GM19452 (cell line): ENCODE data around the gene TNNT1.
"Not testable (repeated sequence)": the region's sequence is repeated elsewhere in the genome, so short reads cannot be mapped to it uniquely, and the experiment has no call there.

Experiments used
- ATAC-seq: cut with Tn5 transposase; IDR thresholded peaks from one replicate; pipeline ENCODE4 v1.9.1; 2021; ENCODE audit not compliant: unreplicated experiment

The TNNT1 gene

DNA sequence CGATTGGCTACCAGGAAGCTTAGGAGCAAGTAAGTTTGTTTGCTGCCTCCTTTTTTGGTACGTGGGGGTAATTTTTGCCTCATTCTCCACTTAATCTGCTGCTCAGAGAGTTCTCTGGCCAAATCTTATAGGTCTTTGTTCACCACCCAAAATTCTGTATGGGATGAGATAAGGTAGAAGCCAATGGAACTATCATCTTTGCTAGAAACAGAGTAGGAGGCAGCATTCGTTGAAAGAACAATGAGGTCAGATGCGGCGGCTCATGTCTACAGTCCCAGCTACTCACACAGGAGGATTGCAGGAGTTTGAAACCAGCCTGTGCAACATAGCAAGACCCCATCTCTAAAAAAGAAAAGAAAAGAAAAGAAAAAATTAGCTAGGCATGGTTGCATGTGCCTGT, 22.4 kb upstream of the TNNT1 start:
- ATAC-seq, result no peak

- ATAC-seq, result no peak
These were observed 20.1 kb upstream of the TNNT1 start for GRCh38 chr19:55169136-55169535.

DNA sequence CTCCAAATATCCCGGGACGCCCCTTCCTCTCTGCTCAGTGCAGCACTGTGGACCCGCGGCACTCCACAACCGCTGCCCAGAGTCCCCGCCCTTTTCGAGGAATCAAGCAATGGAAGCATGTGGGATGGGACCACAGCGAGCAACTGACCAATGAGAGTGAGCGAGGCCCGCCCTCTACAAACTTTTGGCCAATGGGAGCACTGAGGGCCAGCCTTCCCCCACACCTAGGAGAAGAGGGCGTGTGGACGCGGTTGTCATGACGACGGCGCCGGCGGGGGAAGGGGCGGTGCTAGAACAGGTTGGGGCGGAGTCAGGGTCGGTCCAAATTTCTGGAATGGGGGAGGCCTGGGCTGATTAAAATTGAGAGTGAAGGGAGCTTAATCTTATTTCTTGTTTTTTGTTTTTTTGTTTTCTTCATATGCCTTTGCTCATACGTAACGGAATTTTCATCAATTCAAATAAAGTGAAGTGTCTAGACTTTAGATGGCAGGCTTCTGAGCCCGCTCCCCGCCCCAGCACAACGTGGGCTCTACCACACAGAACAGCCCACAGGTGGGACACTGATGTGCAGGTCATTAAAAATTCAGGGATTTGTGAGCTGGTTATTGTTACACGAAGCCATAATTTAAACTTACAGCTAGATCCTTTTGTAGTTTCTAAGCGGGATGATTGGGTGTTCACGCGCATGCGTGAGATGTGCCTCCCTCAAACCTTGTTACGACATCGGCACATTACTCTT, 17.7 kb upstream of the TNNT1 start, which contains the start of gene DNAAF3:
Gene DNAAF3, minus strand, starts transcription at position 84 of the 739 bp plus-strand sequence. CDS start 200 bp downstream, outside the sequence.
- ATAC-seq, result peak; percentile 71

DNA sequence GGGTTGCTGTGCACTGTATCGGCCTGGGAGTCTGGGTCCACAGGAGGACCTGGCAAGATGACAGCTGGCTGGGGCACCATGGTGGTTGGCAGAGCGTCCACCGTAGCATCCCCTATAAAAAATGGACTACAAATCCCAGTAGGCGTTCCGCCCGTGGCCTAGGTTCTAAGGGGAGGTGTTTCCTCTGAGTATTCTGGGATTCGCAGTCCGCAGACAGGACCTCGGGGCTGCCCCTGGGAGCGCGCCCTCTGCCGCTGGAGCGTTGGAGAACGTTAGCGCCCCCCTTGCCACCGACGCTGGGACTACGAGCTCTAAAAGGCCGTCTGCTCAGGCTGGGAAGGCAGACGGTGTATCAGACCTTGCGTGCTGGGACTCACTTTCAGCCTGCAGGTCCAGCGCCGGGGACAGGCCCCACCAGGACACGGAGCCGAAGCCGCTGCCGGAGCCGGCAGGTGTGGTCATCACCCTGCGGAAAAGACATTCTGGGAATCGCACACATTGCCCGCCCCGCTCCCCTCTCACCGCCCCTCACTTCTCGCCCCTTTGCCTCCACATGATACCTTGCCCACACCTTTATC, 17.0 kb upstream of the TNNT1 start:
- no peak for ATAC-seq

DNA sequence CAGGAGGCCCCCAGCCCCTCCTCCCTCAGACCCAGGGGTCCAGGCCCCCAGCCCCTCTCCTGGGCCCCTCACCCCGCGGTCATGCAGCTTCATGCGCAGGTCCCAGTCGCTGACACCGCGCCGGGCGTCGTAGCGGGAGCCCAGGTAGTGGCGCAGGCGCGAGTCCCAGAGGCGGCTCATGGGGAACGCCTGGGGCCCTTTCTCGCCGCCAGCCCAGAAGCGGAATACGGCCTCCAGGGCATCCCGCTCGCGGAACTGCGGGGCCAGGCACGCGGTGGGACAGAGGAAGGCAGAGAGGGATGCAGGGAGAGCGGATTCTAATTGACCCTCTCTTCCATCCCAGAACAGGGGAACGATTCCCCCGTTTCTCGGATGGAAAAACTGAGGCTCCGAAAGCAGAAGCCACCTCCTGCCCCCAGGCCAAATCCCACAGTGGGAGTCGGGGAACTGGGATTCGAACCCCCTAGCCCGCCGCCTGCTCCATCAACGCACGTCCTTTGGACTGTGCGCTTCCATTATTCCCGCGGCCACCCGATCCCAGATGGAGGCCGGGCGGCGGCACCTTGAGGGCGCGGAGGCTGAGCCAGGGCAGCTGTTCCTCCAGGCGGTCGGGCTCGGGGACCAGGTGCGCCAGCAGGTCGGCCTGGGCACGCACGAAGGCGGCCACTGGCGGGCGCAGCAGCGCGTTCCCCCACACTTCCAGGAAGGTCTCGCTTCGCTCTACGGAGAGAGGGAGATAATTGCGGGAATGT, 12.7 kb upstream of the TNNT1 start:
- ATAC-seq, result no peak

- no peak for ATAC-seq
These were observed 12.0 kb upstream of the TNNT1 start for GRCh38 chr19:55160986-55161365.

GRCh38 chr19:55160128-55160985, 11.4 kb upstream of the TNNT1 start:
- peak; percentile 60 for ATAC-seq

DNA sequence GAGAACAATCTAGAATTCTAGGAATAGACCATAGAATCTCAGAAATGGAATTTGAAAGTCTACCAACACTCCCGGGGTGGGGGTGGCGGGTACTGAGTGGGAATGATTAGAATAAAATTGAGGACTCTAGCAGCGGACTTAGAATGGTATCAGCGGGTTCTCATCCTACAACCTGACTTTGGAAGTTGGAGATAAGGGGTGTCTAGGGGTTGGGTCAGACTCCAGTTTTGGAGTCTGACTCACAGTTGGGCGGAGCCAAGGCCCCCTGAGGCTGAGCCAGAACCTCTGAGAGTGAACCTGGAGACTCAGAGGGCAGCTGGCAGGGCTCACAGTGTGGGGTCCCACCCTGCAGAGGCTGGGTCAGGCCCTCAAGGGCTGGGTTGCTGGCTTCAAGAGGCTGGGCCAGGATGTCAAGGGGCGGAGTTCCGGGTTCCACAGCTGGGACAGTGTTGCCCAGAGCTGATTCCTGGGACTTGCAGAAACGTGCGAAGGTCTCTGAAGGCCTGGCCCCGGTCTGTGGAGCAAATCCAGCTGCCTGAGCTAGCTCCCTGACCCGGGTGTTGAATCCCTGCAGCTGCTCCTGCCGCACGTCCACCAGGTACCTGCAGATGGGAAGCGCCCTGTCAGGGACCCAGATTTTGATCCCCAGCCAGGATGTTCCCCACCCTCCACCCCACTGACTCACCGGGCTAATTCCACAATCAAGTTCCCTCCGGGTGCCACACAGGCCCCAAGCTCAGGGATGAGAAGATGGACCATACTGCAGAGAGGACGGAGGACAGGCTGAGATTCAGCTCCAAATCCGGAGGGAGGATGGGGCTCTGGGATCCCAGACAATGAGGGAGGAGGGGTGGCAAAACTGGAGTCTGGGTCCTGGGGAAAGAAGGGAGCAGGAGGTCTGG, 10.1 kb upstream of the TNNT1 start:
- ATAC-seq, result no peak

- ATAC-seq, result no peak
These were observed 9.4 kb upstream of the TNNT1 start for GRCh38 chr19:55158423-55158822.

- no peak for ATAC-seq
These were observed 8.3 kb upstream of the TNNT1 start, which contains the start of gene TNNI3 for GRCh38 chr19:55157064-55157908. Gene TNNI3 (minus strand): TSS chr19:55157732. CDS start chr19:55157589, 143 bp downstream.

DNA sequence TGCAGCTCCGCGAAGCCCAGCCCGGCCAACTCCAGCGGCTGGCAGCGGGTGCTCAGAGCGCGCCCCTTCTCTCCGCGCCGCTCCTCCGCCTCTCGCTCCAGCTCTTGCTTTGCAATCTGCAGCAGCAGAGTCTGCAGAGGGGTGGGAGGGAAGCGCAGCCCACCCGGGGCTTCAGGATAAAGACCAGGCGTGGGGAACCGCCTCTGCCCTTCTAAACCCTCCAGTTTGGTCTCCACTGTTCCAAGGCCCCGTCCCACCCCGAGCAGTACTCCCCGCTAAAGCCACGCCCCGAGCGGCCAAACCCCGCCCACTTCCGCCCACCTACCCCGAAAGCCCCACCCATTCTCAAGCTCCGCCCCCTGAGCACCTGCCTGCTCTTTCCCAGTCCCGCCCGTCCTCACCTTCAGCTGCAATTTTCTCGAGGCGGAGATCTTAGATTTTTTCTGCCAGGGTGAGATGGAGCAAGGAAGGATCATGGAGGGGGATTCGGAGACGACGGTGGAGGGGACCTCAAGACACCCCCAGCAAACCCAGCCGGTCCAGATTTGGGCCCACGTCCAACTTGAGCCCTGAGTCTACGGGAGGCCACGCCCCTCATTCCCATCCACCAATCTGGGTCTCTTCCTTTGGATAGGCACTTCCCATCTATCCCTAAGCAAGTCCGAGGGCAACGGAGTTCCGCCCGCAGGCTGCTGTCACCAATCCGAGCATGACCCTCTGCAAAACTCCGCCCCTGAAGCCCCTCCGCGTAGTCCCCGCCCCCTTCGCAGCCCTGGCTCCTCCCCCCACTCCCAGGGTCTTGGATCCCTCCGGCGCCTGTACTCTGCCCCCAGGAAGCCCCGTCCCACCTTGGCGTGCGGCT, 7.4 kb upstream of the TNNT1 start:
- no peak for ATAC-seq

- not testable (repeated sequence) for ATAC-seq
These were observed 6.8 kb upstream of the TNNT1 start for GRCh38 chr19:55155784-55156183.

DNA sequence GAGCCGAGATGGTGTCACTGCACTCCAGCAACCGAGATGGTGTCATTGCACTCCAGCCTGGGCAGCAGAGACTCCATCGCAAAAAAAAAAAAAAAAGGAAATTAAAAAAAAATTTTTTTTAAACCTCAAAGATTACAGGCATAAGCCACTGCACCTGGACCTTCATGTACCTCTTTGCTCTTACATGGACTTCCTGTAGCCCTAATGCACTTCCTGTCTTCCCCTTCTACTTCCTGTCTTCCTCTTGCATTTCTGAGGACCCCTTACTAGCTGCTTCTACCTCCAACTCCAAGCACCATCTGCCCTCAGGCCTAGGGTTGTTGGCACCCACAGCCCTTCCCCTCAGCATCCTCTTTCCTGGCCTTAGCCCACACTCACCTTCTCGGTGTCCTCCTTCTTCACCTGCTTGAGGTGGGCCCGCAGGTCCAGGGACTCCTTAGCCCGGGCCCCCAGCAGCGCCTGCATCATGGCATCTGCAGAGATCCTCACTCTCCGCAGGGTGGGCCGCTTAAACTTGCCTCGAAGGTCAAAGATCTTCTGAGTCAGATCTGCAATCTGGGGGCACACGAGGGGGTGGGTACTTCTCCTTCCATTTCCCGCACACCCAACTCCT, 4.8 kb upstream of the TNNT1 start:
- no peak for ATAC-seq

DNA sequence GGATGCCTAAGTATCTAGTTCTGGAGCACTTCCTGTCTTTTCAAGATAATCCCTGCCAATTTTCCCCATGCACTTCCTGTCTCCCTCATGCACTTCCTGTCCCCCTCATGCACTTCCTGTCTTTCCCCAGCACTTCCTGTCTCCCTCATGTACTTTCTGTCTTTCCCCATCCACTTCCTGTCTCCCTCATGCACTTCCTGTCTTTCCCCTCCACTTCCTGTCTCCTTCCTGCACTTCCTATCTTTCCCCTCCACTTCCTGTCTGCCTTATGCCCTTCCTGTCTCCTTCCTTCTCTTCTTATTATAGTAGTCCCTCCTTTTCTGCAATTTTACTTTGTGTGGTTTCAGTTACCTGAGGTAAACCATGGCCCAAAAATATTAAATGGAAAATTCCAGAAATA, 3.0 kb upstream of the TNNT1 start:
- no peak for ATAC-seq

DNA sequence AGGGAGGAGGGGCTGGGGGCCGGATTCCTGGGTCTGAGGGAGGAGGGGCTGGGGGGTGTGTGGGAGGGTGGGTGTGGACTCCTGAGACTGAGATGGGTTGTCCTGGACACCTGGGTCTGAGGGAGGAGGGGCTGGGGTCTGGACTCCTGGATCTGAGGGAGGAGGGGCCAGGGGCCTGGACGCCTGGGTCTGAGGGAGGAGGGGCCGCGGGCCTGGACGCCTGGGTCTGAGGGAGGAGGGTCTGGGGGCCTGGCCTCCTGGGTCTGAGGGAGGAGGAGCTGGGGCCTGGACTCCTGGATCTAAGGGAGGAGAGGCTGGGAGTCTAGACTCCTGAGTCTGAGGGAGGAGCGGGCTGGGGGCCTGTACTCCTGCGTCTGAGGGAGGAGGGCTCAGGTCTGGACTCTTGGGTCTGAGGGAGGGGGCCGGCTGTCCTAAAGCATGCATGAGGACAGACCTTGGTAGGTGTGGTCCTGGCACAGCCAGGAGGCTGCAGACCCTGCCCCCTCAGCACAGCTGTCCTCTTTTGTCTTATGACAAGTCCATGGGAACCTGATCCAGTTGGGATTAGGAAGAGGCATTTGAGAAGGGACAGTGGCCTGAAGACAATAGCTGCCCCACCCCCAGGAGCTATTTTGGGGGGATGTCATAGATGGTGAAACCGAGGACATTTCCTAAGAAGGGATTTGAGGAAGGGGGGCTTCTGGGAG, 1.3 kb downstream of the TNNT1 start:
- no peak for ATAC-seq

DNA sequence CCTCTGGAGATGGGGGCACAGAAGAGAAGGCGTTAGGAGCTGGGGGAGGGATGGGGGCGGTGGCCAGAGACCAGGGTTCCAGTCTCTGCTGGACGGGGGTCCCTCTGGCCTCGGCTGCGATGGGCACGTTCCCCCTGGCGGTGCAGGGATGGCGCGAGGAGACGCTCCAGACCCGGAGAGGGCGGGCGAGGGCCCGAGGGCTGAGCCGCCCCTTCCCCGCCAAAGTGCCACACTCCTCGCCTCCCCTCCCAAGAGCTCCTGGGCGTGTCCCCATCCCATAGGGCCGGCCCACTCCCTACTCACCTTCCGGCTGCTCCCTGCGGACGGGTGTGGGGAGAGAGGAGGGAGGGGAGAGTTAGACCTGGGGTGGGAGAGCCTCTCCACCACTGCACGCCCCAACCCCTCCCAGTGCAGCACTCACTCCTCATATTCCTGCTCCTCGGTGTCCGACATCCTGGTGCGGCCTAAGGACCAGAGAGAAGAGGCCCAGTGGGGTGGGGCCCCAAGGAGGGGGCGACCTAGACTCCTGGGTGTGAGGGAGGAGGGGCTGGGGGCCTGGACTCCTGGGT, 2.2 kb downstream of the TNNT1 start:
- ATAC-seq, result no peak
